ENCODE results near the gene APBB2.
"Not testable (repeated sequence)": the region's sequence is repeated elsewhere in the genome, so short reads cannot be mapped to it uniquely, and the experiment has no call there.

GRCh38 chr4:40993296-40993693, 221.0 kb downstream of the APBB2 start:
- TF ChIP-seq EZH2 (IDR thresholded peaks at IDR 0.05; ENCODE audit: insufficient read depth, poor library complexity, severe bottlenecking); EZH2phosphoT487 (IDR thresholded peaks at IDR 0.05; ENCODE audit: insufficient read depth, low read depth): not testable (repeated sequence)
